Embryonic facial prominence (tissue), 1 donor: ENCODE measurements around the gene LIM2.

Experiments
- DNase-seq: peaks from one replicate; pipeline ENCODE4 v3.0.0-alpha.2; 2016; ENCODE audit errors: extremely low spot score

Gene LIM2

GRCh38 chr19:51339687-51340656 is 47.8 kb downstream of the LIM2 start:
- DNase-seq = peak; percentile 86

- peak; percentile 29 for DNase-seq
Measured at GRCh38 chr19:51339313-51339686, 48.5 kb downstream of the LIM2 start.

- DNase-seq = peak; percentile 64
Measured at GRCh38 chr19:51338563-51339312, 49.0 kb downstream of the LIM2 start.

- DNase-seq = no peak
Measured at GRCh38 chr19:51337861-51338562, 49.8 kb downstream of the LIM2 start.

GRCh38 chr19:51337141-51337860 is 50.5 kb downstream of the LIM2 start:
- DNase-seq = no peak

- no peak for DNase-seq
Measured at GRCh38 chr19:51333836-51334460, 53.8 kb downstream of the LIM2 start.

- no peak for DNase-seq
Measured at GRCh38 chr19:51331716-51332115, 56.1 kb downstream of the LIM2 start.

- no peak for DNase-seq
Measured at GRCh38 chr19:51331193-51331592, 56.6 kb downstream of the LIM2 start.

GRCh38 chr19:51330366-51330765 is 57.4 kb downstream of the LIM2 start:
- no peak for DNase-seq
